HepG2 (cell line): ENCODE data around the gene CD6. TPM values are rescaled to one million over a fixed set of nuclear protein-coding genes. Genes with fewer than 3 reads are reported as not detected.

Source experiments
- ATAC-seq: fragments of 200-7000 bp; cut with Tn5 transposase; 3 replicates; pipeline ENCODE4 v1.9.1; 2020; ENCODE audit warnings: mild to moderate bottlenecking, moderate library complexity
- BruUV-seq: library from RNA; stranded (reverse); fragments of 400-500 nt; replicated peaks from 2 replicates; lab custom pipeline; 2021; lab: Mats Ljungman, UMichigan
- CTCF ChIA-PET: fragments of 300-600 bp; formaldehyde crosslinking; extraction: SDS; loops from one replicate; lab custom pipeline; 2021; ENCODE audit warnings: low total read pairs, inconsistent platforms, low intra/inter-chr PET ratio; lab: Yijun Ruan, JAX
- POLR2A ChIA-PET: fragments of 350-600 bp; sonication (Branson Sonifier 250); formaldehyde crosslinking; loops from one replicate; lab custom pipeline; 2020; ENCODE audit warnings: antibody characterized with exemption, inconsistent platforms; lab: Yijun Ruan, JAX
- DNase-seq: peaks from one replicate; pipeline ENCODE4 v3.0.0-alpha.2; 2015; ENCODE audit warnings: low spot score
- FAIRE-seq: peaks from 3 replicates; lab custom pipeline; 2011; peaks lifted over from hg19 to GRCh38; lab: Jason Lieb, UNC
- H2AFZ ChIP-seq: one replicate; pipeline ENCODE4 v1.6.1; 2011; ENCODE audit warnings: low read length, inconsistent platforms
- H3K27ac ChIP-seq: fragments of 300-600 bp; 3 replicates; pipeline ENCODE4 v1.8.0; 2011; ENCODE audit warnings: mixed run types, mild to moderate bottlenecking, mixed read lengths, low read length, inconsistent platforms; ENCODE audit not compliant: insufficient read depth; ENCODE audit errors: extremely low read length
- H3K27me3 ChIP-seq, 2 experiments: fragments of 200-600 bp in 1 of 2; 2 replicates in 1 of 2; 3 replicates in 1 of 2; pipeline versions ENCODE4 v1.6.0 to v1.8.0; 2011; ENCODE audit warnings: low read length in 2 of 2, mild to moderate bottlenecking in 2 of 2, moderate library complexity in 2 of 2, inconsistent platforms in 1 of 2; ENCODE audit not compliant: insufficient read depth in 2 of 2, control insufficient read depth in 1 of 2
- H3K36me3 ChIP-seq, 2 experiments: fragments of 200-600 bp in 1 of 2; replicated peaks in 1 of 2; 2 replicates in 1 of 2; 3 replicates in 1 of 2; pipeline versions ENCODE4 v1.5.1 to v1.8.0; 2011; ENCODE audit warnings: low read length in 2 of 2, inconsistent platforms in 1 of 2; ENCODE audit not compliant: insufficient read depth in 2 of 2, control insufficient read depth in 1 of 2
- H3K4me1 ChIP-seq: 2 replicates; pipeline ENCODE4 v1.5.1; 2012; ENCODE audit warnings: low read length, inconsistent platforms; ENCODE audit not compliant: insufficient read depth
- H3K4me2 ChIP-seq: 2 replicates; pipeline ENCODE4 v1.6.0; 2011; ENCODE audit warnings: low read depth, low read length, inconsistent platforms
- H3K4me3 ChIP-seq, 3 experiments: fragments of 200-600 bp in 1 of 3; sonication (generic), shearing (Covaris generic) in 1 of 3; replicated peaks in 1 of 3; 2 replicates each; pipeline ENCODE4 v1.5.1; 2011 to 2016; ENCODE audit warnings: low read length in 3 of 3, inconsistent platforms in 2 of 3, low read depth in 2 of 3, mild to moderate bottlenecking in 2 of 3, control low read depth in 1 of 3, mixed read lengths in 1 of 3; ENCODE audit not compliant: insufficient read depth in 1 of 3
- H3K79me2 ChIP-seq: one replicate; pipeline ENCODE4 v1.6.1; 2011; ENCODE audit warnings: low read length, inconsistent platforms; ENCODE audit not compliant: insufficient read depth
- H3K9ac ChIP-seq: 2 replicates; pipeline ENCODE4 v1.6.0; 2011; ENCODE audit warnings: mild to moderate bottlenecking, low read depth, low read length, inconsistent platforms; ENCODE audit not compliant: insufficient read depth
- H3K9me3 ChIP-seq: 2 replicates; pipeline ENCODE4 v1.5.1; 2012; ENCODE audit warnings: mild to moderate bottlenecking, low read length
- H4K20me1 ChIP-seq: 2 replicates; pipeline ENCODE4 v1.6.0; 2011; ENCODE audit warnings: inconsistent platforms, mild to moderate bottlenecking, low read length, moderate library complexity; ENCODE audit not compliant: insufficient read depth
- BCL6 ChIP-seq: IDR thresholded peaks from 2 replicates; pipeline ENCODE4 v1.6.1; 2016; ENCODE audit warnings: missing genetic modification reagents, missing compliant biosample characterization
- E2F1 ChIP-seq: sonication (generic); formaldehyde crosslinking; IDR thresholded peaks from 2 replicates; pipeline ENCODE4 v1.5.0; 2020; ENCODE audit warnings: missing genetic modification reagents
- MAZ ChIP-seq, 2 experiments: sonication (generic) in 1 of 2; formaldehyde crosslinking in 1 of 2; IDR thresholded peaks; 2 replicates each; pipeline versions ENCODE4 v1.5.0 to v1.6.1; 2012 to 2020; ENCODE audit warnings: low read depth in 2 of 2, mild to moderate bottlenecking in 2 of 2, borderline replicate concordance in 1 of 2, improper control_type of control experiment in 1 of 2, low read length in 1 of 2, missing genetic modification reagents in 1 of 2, moderate library complexity in 1 of 2
- NFAT5 ChIP-seq: sonication (generic); formaldehyde crosslinking; IDR thresholded peaks from 2 replicates; pipeline ENCODE4 v1.4.0; 2020; ENCODE audit warnings: missing genetic modification reagents
- WGBS: methylation state at CpG from one replicate; pipeline ENCODE4 v1.1.6; 2017; ENCODE audit warnings: low lambda C conversion rate; 5-methylcytosine and 5-hydroxymethylcytosine counted together
- in situ Hi-C: cut with HindIII; loops from 2 replicates; pipeline ENCODE4 v1.10.0; 2017; ENCODE audit warnings: low pct_unique_long_range_greater_than_20kb; ENCODE audit not compliant: extremely low pct_ligation_motif_present
- intact Hi-C: fragments of 100-400 bp; cut with micrococcal nuclease; formaldehyde crosslinking; loops from one replicate; pipeline ENCODE4 v1.10.0; 2022; ENCODE audit not compliant: unreplicated experiment
- polyA plus RNA-seq, 8 experiments: library from polyadenylated mRNA; depleted of rRNA in 3 of 8; stranded (reverse) in 7 of 8; unstranded in 1 of 8; fragments of >200 nt; fragmentation: Illumina TruSeq in 4 of 8; extraction: Trizol in 4 of 8; gene quantifications; 2 replicates each; pipeline versions ENCODE4 v1.2.1 to v1.2.3, GENCODE V29; 2011 to 2016; ENCODE audit warnings: low read depth in 4 of 8, missing spikeins in 1 of 8, mixed read lengths in 1 of 8; ENCODE audit not compliant: insufficient read depth in 1 of 8
- total RNA-seq, 5 experiments: library from RNA; depleted of rRNA; stranded (reverse); fragments of >200 nt; fragmentation: Illumina TruSeq; extraction: Trizol; gene quantifications; 2 replicates each; pipeline ENCODE4 v1.2.3, GENCODE V29; 2016; ENCODE audit warnings: low read depth in 1 of 5
- TF ChIP-seq, protein P1 (sequence below): fragments of 450-650 bp; IDR thresholded peaks from 2 replicates; pipeline ENCODE4 v1.6.1; 2016
- TF ChIP-seq, protein P2 (sequence below): IDR thresholded peaks from 2 replicates; pipeline ENCODE4 v1.6.1; 2016; ENCODE audit warnings: missing compliant biosample characterization, missing genetic modification reagents, borderline replicate concordance
- TF ChIP-seq, protein P3 (sequence below): sonication (generic); formaldehyde crosslinking; IDR thresholded peaks from 2 replicates; pipeline ENCODE4 v1.4.0; 2020; ENCODE audit warnings: missing genetic modification reagents

CD6 gene
- total and polyA plus RNA-seq, 2 of the 13 experiments (the other 11 are each of a cell fraction or from before 2014, with no cell fraction given), result not detected

DNA sequence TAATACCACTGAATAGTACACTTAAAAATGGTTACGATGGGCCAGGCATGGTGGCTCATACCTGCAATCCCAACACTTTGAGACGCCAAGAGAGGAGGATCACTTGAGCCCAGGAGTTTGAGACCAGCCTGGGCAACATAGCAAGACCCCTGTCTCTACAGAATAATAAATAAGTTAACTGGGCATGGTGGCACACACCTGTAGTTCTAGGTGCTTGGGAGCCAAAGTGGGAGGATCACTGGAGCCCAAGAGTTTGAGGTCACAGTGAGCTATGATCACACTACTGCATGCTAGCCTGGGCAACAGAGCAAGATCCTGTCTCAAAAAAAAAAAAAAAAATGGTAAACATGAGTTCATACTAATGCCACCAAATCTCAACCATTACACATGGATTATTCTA lies 61.3 kb downstream of the CD6 start (continued):
- TF ChIP-seq, protein P1, sequence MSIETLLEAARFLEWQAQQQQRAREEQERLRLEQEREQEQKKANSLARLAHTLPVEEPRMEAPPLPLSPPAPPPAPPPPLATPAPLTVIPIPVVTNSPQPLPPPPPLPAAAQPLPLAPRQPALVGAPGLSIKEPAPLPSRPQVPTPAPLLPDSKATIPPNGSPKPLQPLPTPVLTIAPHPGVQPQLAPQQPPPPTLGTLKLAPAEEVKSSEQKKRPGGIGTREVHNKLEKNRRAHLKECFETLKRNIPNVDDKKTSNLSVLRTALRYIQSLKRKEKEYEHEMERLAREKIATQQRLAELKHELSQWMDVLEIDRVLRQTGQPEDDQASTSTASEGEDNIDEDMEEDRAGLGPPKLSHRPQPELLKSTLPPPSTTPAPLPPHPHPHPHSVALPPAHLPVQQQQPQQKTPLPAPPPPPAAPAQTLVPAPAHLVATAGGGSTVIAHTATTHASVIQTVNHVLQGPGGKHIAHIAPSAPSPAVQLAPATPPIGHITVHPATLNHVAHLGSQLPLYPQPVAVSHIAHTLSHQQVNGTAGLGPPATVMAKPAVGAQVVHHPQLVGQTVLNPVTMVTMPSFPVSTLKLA, result no peak
- TF ChIP-seq, protein P2, sequence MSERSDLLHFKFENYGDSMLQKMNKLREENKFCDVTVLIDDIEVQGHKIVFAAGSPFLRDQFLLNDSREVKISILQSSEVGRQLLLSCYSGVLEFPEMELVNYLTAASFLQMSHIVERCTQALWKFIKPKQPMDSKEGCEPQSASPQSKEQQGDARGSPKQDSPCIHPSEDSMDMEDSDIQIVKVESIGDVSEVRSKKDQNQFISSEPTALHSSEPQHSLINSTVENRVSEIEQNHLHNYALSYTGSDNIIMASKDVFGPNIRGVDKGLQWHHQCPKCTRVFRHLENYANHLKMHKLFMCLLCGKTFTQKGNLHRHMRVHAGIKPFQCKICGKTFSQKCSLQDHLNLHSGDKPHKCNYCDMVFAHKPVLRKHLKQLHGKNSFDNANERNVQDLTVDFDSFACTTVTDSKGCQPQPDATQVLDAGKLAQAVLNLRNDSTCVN (CRISPR knock-in tag), result no peak
- TF ChIP-seq BCL6 (no peak), MAZ (IDR thresholded peaks at IDR 0.05; ENCODE audit: borderline replicate concordance, low read depth, low read length) (no peak), MAZ (CRISPR knock-in tag; IDR thresholded peaks at IDR 0.05; ENCODE audit: low read depth) (no peak)
- TF ChIP-seq, all 625 proteins: peak for 0

DNA sequence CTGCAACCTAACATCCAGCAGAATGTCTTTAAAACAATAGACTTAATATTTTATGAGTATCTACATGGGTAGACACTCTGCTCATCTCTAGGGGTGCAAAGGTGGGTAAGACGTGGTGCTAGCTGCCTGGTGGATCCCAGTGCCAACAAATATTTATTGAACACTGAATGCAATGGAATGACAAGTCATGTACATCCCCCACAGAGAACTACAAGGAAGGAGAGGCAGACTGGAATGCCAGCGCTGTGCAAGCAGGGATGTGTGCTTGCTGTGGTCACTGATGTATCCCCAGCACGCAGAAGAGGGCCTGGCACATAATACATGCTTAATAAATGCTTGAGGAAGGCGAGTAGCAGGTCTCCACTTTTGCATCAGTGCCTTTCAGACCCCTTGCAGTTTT lies 61.9 kb downstream of the CD6 start:
- Histone ChIP-seq H3K27ac (no peak overlapping the region), H2AFZ (no peak overlapping the region), H3K27me3 (peaks cover 3 to 44% of the 10 kb centered on the region in 2 experiments; a peak in 3 of 5 replicates), H3K9ac (no peak overlapping the region), H3K4me2 (no peak overlapping the region), H3K36me3 (no peaks in the 10 kb centered on the region), H3K4me1 (no peaks in the 10 kb centered on the region), H3K79me2 (no peaks in the 10 kb centered on the region), H3K9me3 (no peaks in the 10 kb centered on the region), H4K20me1 (no peaks in the 10 kb centered on the region), H3K4me3 (no peak overlapping the region)
- in situ Hi-C loops, result no loop called here
- BruUV-seq, result no TSS peak
- no peak for FAIRE-seq
- intact Hi-C loops, result no loop called here
- no peak for ATAC-seq
- no peak for DNase-seq
- POLR2A ChIA-PET, result no interaction called here
- WGBS, result 25% methylated on average over 4 of the region's 4 CpGs
- CTCF ChIA-PET, result no interaction called here
- TF ChIP-seq NFAT5 (CRISPR knock-in tag) (no peak), E2F1 (CRISPR knock-in tag) (no peak)
- TF ChIP-seq, protein P3, sequence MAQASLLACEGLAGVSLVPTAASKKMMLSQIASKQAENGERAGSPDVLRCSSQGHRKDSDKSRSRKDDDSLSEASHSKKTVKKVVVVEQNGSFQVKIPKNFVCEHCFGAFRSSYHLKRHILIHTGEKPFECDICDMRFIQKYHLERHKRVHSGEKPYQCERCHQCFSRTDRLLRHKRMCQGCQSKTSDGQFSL, result no peak
